ENCODE data around the gene NEK7.

DNA sequence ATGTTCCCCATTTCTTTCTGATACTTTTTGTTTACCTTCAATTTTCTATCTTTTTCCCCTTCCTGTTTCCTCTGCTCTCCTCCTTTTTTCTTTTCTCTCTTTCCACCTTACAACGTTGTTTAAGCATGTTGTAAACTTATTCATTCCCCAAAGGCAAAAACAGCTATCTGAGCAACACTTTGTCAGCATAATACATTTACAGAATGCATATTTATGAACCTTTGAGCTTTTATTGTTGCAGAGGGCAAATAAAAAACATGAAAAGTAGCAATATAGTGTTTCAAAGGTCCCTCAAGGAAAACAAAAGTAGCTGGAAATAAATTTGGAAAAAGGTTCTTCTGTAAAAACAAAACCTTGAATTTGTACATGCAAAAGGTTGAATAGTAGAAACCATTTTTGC, 214.2 kb downstream of the NEK7 start:
- TF ChIP-seq CTCF (optimal IDR thresholded peaks at IDR 0.05 in 1 of 3, IDR thresholded peaks at IDR 0.05 in 1 of 3, conservative IDR thresholded peaks at IDR 0.05 in 1 of 3; ENCODE audit: extremely low read depth in 1 of 3, insufficient read depth in 2 of 3, low read length in 3 of 3) (no peak), EZH2 (IDR thresholded peaks at IDR 0.05; ENCODE audit: low read length) (no peak)

Measured in keratinocyte (primary cell).